22Rv1 (cell line): Measurements from ENCODE around the gene SLC6A9.
A peak's percentile ranks its signal among the peaks of the same experiment; 100 is the strongest.

Experiments
- CTCF ChIP-seq: fragments of 450-650 bp; IDR thresholded peaks from 2 replicates; pipeline ENCODE4 v1.5.1; 2017; ENCODE audit warnings: mild to moderate bottlenecking
- ZFX ChIP-seq: fragments of 450-650 bp; IDR thresholded peaks from 2 replicates; pipeline ENCODE4 v1.6.1; 2017; ENCODE audit warnings: antibody characterized with exemption, borderline replicate concordance

GRCh38 chr1:44030605-44031251, 534 bp downstream of the SLC6A9 start:
- TF ChIP-seq CTCF (peak; percentile 20; the same call in 1 of the 2 replicates), ZFX (no peak)
